Spinal cord (tissue), 10 donors: ENCODE data around the gene CUX1. TPM values are rescaled to one million over a fixed set of nuclear protein-coding genes. Genes with fewer than 3 reads are reported as not detected.
"Not testable (repeated sequence)": the region's sequence is repeated elsewhere in the genome, so short reads cannot be mapped to it uniquely, and the experiment has no call there.

ENCODE experiments used
- DNase-seq, 6 donors: peaks; one replicate each; pipeline versions ENCODE4 v3.0.0 to v3.0.0-alpha.2; 2013 to 2015; ENCODE audit warnings: low spot score in 6 of 6, low read depth in 4 of 6
- H3K27ac ChIP-seq: one replicate; pipeline ENCODE4 v1.5.1; 2013; ENCODE audit warnings: low read depth, low read length, control low read depth
- H3K27me3 ChIP-seq: one replicate; pipeline ENCODE4 v1.6.1; 2013; ENCODE audit warnings: low read length; ENCODE audit not compliant: control insufficient read depth, insufficient read depth
- H3K36me3 ChIP-seq: one replicate; pipeline ENCODE4 v1.6.1; 2013; ENCODE audit warnings: low read length; ENCODE audit not compliant: control insufficient read depth, insufficient read depth
- H3K4me1 ChIP-seq: one replicate; pipeline ENCODE4 v1.6.1; 2013; ENCODE audit warnings: low read length; ENCODE audit not compliant: control insufficient read depth, insufficient read depth
- H3K4me3 ChIP-seq: one replicate; pipeline ENCODE4 v1.5.1; 2013; ENCODE audit warnings: low read depth, low read length, control low read depth
- H3K9me3 ChIP-seq: one replicate; pipeline ENCODE4 v1.6.1; 2013; ENCODE audit warnings: low read length; ENCODE audit not compliant: control insufficient read depth, insufficient read depth
- WGBS: methylation state at CpG from one replicate; pipeline ENCODE4 v1.1.5; 2013; ENCODE audit warnings: missing lambda C conversion rate; ENCODE audit not compliant: insufficient coverage; 5-methylcytosine and 5-hydroxymethylcytosine counted together
- polyA plus RNA-seq, 2 donors: library from polyadenylated mRNA; unstranded; fragments of 120-200 nt; gene quantifications; one replicate each; pipeline ENCODE4 v1.2.1, GENCODE V29; 2013; ENCODE audit not compliant: insufficient read length in 2 of 2
- total RNA-seq, 2 donors: library from RNA; depleted of rRNA in 1 of 2; stranded (reverse); fragments of 120-200 nt in 1 of 2; fragments of >200 nt in 1 of 2; gene quantifications; one replicate each; pipeline versions ENCODE4 v1.2.3 to v1.2.4, GENCODE V29; 2013 to 2014
- donor health status: healthy.

CUX1 gene
- total and polyA plus RNA-seq, 4 donors: 45.1 to 111 (median 76.1) TPM

DNA sequence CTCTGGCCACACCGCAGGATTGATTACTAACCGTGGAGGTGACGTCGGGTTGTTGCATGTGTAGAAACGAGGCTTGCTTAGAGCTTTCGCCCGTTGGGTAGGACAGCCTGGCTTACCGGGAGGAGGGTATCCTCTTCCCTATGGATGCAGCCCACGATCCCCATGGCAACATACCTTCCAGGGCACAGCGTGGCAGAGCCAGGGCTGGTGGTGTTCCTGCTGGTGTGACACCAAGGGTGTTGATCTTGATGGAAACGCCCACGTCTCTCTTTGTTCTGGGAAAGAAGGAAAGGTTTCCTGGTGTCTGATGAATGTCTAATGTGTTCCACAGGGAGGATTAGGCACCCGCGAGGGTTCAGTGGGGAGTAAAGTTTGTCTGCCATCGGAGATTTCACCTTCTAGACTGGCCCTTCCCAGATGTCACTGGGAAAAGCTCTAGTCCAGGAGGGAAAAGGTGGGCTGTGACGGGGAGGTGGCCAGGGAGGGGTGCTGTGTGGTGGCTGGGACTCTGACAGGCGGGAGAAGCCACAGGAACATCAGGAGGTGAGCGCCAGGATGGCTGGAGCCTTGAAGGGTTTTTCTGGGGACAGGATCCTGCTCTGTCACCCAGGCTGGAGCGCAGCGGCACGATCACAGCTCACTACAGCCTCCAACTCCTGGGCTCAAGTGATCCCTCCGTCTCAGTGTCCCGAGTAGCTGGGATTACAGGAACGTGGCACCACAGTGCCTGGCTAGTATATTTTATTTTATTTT, 102.1 kb downstream of the CUX1 start:
- WGBS: 96% methylated on average over 15 of the region's 24 CpGs
- no peak for DNase-seq

DNA sequence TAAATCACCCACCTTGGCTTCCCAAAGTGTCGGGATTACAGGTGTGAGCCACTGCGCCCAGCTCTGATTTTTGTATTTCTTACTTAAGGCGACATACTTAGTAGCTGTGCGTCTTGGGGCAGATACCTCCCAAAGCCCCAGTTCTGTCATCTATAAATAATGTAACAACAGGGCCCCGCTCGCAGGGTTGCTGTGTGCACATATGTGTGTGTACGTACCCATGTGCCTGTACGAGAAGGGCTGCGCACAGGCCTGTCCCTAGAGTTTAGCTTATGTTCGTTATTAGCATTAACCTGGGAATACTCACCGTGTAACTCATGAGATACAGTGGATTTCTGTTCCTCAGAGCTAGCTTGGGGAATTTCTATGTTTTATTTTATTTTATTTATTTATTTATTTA, 103.6 kb downstream of the CUX1 start:
- no peak for DNase-seq
- H3K27ac ChIP-seq: no peak overlapping the region
- peaks cover 22% of the 10 kb centered on the region for H3K4me1 ChIP-seq
- WGBS: 92% methylated on average over 6 of the region's 11 CpGs
- no peaks in the 10 kb centered on the region for H3K27me3 ChIP-seq
- H3K36me3 ChIP-seq: peaks cover 36% of the 10 kb centered on the region
- H3K9me3 ChIP-seq: no peaks in the 10 kb centered on the region
- H3K4me3 ChIP-seq: no peak overlapping the region

More for the DNA sequence above, 102.1 kb downstream of the CUX1 start:
- no peaks in the 10 kb centered on the region for H3K9me3 ChIP-seq
- H3K4me1 ChIP-seq: peaks cover 24% of the 10 kb centered on the region
- H3K27ac ChIP-seq: no peak overlapping the region
- peaks cover 38% of the 10 kb centered on the region for H3K36me3 ChIP-seq
- no peak overlapping the region for H3K4me3 ChIP-seq
- H3K27me3 ChIP-seq: no peaks in the 10 kb centered on the region

GRCh38 chr7:101921546-101922489, 104.4 kb downstream of the CUX1 start:
- 97% methylated on average over 5 of the region's 14 CpGs for WGBS
- not testable (repeated sequence) for H3K4me3 ChIP-seq, H3K27ac ChIP-seq, DNase-seq, H3K9me3 ChIP-seq, H3K27me3 ChIP-seq
- peaks cover 31% of the 10 kb centered on the region for H3K36me3 ChIP-seq
- H3K4me1 ChIP-seq: peaks cover 20% of the 10 kb centered on the region

DNA sequence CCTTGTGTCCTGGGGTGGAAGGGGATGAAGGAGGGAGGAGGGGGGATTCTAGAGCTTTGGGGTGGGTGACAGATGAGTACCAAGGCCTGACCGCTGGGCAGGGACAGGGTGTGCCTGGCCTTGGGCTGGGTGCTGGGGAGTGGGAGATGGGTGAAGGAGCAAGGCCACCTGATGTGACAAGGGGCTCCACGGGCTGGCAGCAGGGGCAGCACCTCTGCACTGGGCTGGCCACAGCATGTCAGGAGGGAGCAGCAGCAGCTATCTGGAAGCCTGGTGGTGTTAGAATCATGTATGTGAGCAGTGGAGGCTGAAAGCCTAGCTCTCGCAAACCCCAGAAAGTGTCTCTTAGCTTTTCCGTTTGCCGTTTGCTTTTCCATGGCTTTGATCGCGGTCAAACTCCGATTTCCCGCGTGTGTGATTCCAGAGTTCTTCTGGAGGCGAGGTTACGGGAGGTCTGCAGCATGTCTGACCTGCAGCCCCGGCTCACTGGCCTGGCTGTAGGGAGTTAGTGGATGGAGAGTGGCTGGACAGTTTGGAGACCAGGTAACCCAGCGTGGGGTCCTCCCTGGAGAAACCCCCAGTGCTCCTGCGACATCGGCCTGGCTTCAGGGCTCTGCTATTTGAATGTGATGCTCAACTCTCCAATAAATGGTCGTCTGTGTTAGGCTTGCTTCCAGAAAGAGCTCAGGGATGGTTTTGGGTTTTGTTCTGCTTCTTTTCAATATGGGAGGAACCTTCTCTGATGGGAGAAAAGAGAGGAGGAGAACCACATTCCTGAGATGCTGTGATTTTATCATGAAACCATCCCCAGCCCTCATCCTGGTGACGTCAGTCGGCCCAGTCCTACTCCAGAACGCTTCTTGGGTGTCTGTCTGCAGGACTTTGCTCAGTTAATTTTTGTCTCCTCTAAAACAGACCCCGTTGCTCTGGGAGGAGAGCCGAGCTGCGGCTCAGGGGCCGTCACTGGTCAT, 105.5 kb downstream of the CUX1 start:
- H3K27me3 ChIP-seq: no peaks in the 10 kb centered on the region

DNA sequence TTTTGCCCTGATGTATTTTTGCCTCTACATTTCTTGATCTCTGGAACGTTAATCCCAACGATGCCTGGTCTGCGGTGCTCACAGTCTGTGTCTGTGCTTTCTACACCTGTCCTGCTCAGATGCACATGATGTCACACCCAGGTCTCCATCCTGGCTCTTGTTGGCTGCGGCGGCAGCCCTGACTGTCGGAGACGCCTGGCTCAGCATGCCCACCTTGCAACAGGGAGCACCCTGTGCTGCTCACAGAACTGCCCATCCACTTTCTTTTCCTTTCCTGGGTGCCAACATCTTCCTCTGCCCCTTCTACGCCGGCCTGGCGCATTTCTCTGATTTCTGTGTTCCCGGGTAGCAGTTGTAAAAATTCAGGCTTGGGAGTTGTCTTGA, 106.2 kb downstream of the CUX1 start:
- Histone ChIP-seq H3K27ac (no peak overlapping the region), H3K9me3 (no peaks in the 10 kb centered on the region), H3K4me3 (no peak overlapping the region), H3K36me3 (peaks cover 20% of the 10 kb centered on the region), H3K4me1 (peaks cover 21% of the 10 kb centered on the region), H3K27me3 (no peaks in the 10 kb centered on the region)
- DNase-seq: no peak
- WGBS: 92% methylated on average over 8 of the region's 11 CpGs

More for the DNA sequence above, 105.5 kb downstream of the CUX1 start:
- WGBS: 95% methylated on average over 24 of the region's 24 CpGs
- Histone ChIP-seq H3K9me3 (no peaks in the 10 kb centered on the region), H3K27ac (no peak overlapping the region), H3K4me1 (peaks cover 21% of the 10 kb centered on the region), H3K36me3 (peaks cover 26% of the 10 kb centered on the region), H3K4me3 (no peak overlapping the region)
- no peak for DNase-seq

GRCh38 chr7:101924171-101924570, 106.7 kb downstream of the CUX1 start:
- no peak overlapping the region for H3K27ac ChIP-seq
- no peaks in the 10 kb centered on the region for H3K9me3 ChIP-seq
- H3K4me3 ChIP-seq: no peak overlapping the region
- H3K36me3 ChIP-seq: peaks cover 14% of the 10 kb centered on the region
- DNase-seq: no peak
- WGBS: 88% methylated on average over 3 of the region's 9 CpGs
- peaks cover 21% of the 10 kb centered on the region for H3K4me1 ChIP-seq
- no peaks in the 10 kb centered on the region for H3K27me3 ChIP-seq

- WGBS: 67% methylated on average over 1 of the region's 3 CpGs
- H3K36me3 ChIP-seq: peaks cover 8% of the 10 kb centered on the region
- no peak for DNase-seq
- no peaks in the 10 kb centered on the region for H3K27me3 ChIP-seq
- H3K27ac ChIP-seq: no peak overlapping the region
- no peaks in the 10 kb centered on the region for H3K9me3 ChIP-seq
- H3K4me3 ChIP-seq: no peak overlapping the region
- H3K4me1 ChIP-seq: peaks cover 21% of the 10 kb centered on the region
Measured at GRCh38 chr7:101926265-101926664, 108.8 kb downstream of the CUX1 start.

- WGBS: 43% methylated on average over 1 of the region's 6 CpGs
- no peak overlapping the region for H3K27ac ChIP-seq
- no peak for DNase-seq
- H3K4me3 ChIP-seq: no peak overlapping the region
- H3K9me3 ChIP-seq: no peaks in the 10 kb centered on the region
- H3K27me3 ChIP-seq: no peaks in the 10 kb centered on the region
- H3K4me1 ChIP-seq: peaks cover 21% of the 10 kb centered on the region
- H3K36me3 ChIP-seq: peaks cover 8% of the 10 kb centered on the region
Measured at GRCh38 chr7:101927389-101927788, 110.0 kb downstream of the CUX1 start.

DNA sequence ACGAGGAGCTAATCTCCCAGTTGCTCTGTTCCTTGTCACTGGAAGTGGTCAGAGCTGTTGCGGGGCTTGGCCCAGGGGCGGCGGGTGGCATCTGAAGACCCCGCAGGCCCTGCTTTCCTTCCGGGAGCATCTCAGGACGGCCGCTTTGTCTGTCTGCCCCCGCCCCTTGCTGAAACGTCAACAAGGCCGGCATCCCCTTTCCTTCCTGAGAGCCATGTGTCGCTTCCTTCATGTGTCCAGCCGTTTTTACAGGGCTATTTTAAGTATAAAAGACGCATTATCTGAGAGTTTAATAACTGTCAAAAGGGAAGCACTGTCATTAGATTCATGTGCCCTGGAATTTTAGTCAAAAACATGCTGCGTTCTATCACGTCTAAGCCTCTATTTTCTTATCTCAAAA, 110.4 kb downstream of the CUX1 start:
- Histone ChIP-seq H3K4me1 (peaks cover 21% of the 10 kb centered on the region), H3K27me3 (no peaks in the 10 kb centered on the region), H3K36me3 (peaks cover 8% of the 10 kb centered on the region), H3K4me3 (no peak overlapping the region), H3K9me3 (no peaks in the 10 kb centered on the region), H3K27ac (no peak overlapping the region)
- 34% methylated on average over 10 of the region's 16 CpGs for WGBS
- no peak for DNase-seq
